Activated naive CD4-positive, alpha-beta T cell treated with anti-CD3 and anti-CD28 coated beads, Interleukin-2, amount 50 U/mL, for 24 hours (primary cell): ENCODE results near the gene MRPL20.

Experiments used
- H3K27ac Mint-ChIP-seq: one replicate; pipeline ENCODE4 v1.8.0; 2021; ENCODE audit warnings: mild to moderate bottlenecking, mixed read lengths
- H3K27me3 Mint-ChIP-seq: one replicate; pipeline ENCODE4 v1.8.0; 2021; ENCODE audit warnings: mixed read lengths
- H3K36me3 Mint-ChIP-seq: one replicate; pipeline ENCODE4 v1.8.0; 2021; ENCODE audit warnings: mixed read lengths
- H3K4me1 Mint-ChIP-seq: one replicate; pipeline ENCODE4 v1.8.0; 2021; ENCODE audit warnings: mixed read lengths
- H3K4me3 Mint-ChIP-seq: one replicate; pipeline ENCODE4 v1.8.0; 2021; ENCODE audit warnings: mild to moderate bottlenecking, mixed read lengths
- H3K9me3 Mint-ChIP-seq: one replicate; pipeline ENCODE4 v1.8.0; 2021; ENCODE audit warnings: mixed read lengths

Gene MRPL20

DNA sequence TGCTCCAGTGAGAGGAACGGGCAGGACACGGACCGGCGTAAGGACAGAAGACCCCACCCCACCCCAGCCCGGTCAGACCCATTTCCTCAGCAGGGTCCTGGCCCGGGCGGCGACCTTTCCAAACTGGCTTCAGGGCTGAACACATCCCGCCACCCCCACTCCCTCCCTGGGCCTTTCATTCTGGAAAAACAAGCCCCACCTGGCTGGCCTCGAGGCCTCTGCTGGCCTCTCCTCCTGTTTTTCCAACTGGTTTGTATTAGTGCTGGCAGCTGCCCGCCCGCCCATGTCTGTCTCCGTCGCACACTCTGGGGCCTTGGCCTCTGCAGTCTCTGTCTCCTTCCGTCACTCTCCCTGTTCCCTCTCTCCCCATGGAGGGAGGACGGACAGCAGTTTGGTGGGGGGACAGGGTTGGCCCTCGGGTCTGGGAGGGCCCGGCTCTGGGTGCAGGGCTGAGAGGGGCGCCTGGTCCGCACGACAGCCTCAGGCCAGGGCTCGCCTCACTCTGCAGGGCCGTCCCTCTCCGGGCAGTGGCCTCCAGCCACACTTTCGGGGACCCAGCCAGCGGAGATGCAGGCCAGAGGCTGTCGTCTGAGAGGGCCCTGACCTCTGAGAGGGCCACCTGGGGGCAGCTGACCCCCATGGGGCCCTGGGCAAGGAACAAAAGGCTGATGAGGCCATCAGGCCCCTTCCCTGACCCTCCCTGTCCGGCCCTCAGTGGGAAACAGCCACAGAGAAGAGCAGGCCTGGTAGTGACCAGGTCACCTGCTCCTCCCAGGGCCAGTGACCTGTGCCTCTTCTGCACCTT, 47.2 kb downstream of the MRPL20 start:
- no peak overlapping the region for H3K27ac Mint-ChIP-seq
- no peaks in the 10 kb centered on the region for H3K36me3 Mint-ChIP-seq
- H3K4me3 Mint-ChIP-seq: no peak overlapping the region
- H3K4me1 Mint-ChIP-seq: peaks cover 7% of the 10 kb centered on the region
- peaks cover 3% of the 10 kb centered on the region for H3K27me3 Mint-ChIP-seq
- no peaks in the 10 kb centered on the region for H3K9me3 Mint-ChIP-seq

DNA sequence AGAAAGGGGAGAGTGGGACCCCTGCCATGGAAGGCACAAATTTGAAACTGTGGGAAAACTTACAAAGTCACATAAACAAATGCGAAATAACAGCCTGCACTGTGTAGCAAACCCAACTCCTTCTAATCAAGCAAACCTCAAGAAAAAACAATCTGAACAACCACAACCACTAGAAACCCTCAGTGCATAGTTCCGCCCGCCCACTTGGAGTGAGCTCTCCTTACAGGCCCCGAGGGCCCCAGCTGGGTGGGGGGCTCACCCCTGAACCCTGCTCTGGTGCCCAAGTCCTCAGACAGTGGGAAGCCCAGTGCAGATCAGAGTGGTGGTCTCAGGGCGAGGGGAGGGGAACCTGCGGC, 47.8 kb downstream of the MRPL20 start:
- Mint-ChIP-seq H3K4me1 (peaks cover 8% of the 10 kb centered on the region), H3K36me3 (no peaks in the 10 kb centered on the region), H3K4me3 (no peak overlapping the region), H3K27me3 (peaks cover 3% of the 10 kb centered on the region), H3K27ac (no peak overlapping the region), H3K9me3 (no peaks in the 10 kb centered on the region)

DNA sequence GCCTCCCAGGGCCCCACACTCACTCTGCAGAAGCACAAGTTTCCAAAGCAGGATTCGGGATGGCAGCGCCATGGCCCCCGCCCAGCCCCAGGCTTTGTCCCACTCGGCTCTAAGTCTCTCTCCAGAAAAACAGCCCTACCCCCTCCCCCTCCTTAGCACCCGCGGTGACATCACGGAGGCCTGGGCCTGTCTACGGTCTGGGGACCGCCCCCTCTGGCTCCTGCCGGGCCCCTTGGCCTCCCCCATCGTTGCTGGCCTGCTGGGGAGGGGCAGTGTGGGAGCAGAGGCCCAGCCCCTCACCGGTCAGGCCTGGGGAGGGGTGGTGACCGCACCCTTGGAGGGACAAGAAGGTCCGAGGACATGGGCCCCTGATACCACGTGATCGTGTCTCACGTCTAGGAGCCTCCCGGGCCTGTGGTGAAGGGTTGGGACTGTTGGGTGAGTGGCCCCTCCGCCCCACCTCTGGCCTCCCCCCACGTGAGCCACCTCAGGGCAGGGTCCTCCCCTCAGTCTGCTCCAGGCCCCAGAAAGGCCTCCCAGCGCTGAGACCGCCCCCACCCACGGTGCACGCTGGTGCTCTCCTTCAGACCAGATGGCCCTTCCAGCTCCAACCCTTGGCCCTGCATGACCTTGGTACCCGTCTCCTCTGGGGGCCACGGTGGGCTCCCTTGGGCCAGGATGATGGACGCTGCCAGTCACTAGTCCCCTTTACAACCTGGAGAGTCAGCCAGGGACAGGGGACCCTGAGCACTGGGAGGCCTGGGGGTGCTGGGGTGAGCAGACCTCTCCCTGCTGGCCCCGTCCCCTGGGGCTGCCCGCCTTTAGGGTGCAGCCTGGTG, 48.4 kb downstream of the MRPL20 start, which contains the start of gene MXRA8:
TSS of gene MXRA8 (minus strand) at position 123 of the 839 bp plus-strand sequence. CDS start at position 72, 51 bp downstream.
- Mint-ChIP-seq H3K36me3 (no peaks in the 10 kb centered on the region), H3K27ac (no peak within 1 kb of the TSS), H3K27me3 (peaks cover 3% of the 10 kb centered on the region), H3K9me3 (no peaks in the 10 kb centered on the region), H3K4me1 (peaks cover 10% of the 10 kb centered on the region), H3K4me3 (no peak within 1 kb of the TSS)

DNA sequence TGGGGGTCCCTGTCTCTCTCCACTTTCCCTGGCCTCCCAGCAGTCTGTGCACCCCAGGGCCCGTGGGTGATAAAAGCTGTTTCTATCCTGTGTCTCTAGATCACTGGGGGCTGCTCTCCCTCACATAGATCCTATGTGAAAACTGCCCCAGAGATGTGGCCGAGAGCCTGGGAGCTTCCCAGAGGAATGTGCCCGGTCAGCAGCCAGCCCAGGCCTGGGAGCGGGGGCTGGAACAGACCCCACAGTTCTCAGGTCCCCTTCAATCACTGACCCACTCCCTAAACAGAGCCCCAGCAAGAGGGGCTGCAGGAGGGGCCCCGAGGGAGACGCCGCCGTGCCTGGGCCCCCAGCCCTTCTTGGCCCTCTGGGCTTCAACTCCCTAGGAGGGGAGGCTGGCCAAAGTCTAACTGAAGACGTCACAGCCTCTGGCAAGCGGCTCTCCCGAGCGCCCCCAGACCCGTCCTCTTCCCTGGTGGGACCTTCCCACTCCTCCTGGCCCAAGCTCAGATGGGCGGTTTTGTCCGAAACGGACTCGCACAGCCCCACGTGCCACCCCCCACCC, 49.1 kb downstream of the MRPL20 start:
- H3K27me3 Mint-ChIP-seq: peaks cover 3% of the 10 kb centered on the region
- no peak overlapping the region for H3K4me3 Mint-ChIP-seq
- no peaks in the 10 kb centered on the region for H3K36me3 Mint-ChIP-seq
- no peaks in the 10 kb centered on the region for H3K9me3 Mint-ChIP-seq
- H3K4me1 Mint-ChIP-seq: peaks cover 12% of the 10 kb centered on the region
- H3K27ac Mint-ChIP-seq: no peak overlapping the region

DNA sequence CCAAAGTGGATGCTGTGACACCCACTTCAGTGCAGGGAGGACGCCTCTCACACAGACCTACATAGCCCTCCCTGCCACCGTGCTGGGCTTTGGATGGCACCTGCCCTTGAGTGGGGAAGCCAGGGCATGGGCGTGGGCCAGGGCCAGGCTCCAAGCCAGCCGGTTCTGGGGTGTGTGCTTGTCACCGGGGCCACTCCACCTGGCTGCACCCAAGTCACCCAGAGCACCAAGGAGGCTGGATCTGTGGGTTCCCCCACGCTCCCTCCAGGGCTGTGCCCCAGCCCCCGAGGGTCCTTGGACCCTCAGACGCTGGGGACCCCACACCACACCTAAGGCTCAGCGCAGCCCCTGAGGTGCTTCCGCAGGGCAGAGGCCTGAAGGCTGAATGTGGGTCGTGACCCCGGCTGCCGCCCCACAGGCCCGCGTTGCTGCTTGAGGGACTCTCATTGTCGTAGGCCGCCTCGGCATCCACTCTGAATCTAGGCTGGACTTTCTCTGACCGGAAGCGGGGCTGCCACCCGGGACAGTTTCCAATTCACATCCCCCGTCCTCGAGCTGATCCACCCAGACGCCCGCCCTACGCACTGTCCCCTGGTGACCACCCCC, 50.2 kb downstream of the MRPL20 start:
- Mint-ChIP-seq H3K4me1 (peaks cover 21% of the 10 kb centered on the region), H3K27me3 (peaks cover 6% of the 10 kb centered on the region), H3K9me3 (no peaks in the 10 kb centered on the region), H3K27ac (no peak overlapping the region), H3K36me3 (no peaks in the 10 kb centered on the region), H3K4me3 (no peak overlapping the region)

DNA sequence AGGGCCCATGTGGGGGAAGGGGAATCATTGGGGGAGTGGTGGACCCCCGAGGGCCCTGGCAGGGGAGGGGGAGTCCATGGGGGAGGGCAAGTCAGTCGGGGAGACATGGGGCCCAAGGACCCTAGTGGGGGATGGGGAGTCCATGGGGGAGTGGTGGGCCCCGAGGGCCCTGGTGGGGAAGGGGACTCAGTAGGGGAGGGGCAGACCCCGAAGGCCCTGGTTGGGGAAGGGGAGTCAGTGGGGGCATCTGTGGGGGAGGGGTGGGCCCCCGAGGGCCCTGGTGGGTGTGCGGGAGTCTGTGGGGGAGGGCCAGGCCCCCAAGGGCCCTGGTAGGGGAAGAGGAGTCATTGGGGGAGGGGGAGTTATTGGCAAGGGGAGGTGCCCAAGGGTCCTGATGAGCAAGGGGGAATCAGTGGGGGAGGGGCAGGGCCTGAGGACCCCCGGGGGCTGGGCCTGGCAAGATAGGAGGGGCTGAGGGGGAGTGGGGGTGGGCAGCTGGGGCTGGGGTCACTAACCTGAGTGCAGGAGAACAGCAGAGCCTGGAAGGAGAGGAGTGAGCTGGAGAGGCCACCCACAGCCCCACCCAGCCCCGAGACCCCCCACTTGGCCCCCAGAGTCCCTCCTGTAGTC, 50.8 kb downstream of the MRPL20 start:
- H3K36me3 Mint-ChIP-seq: no peaks in the 10 kb centered on the region
- no peak overlapping the region for H3K4me3 Mint-ChIP-seq
- peaks cover 21% of the 10 kb centered on the region for H3K4me1 Mint-ChIP-seq
- H3K9me3 Mint-ChIP-seq: no peaks in the 10 kb centered on the region
- peaks cover 6% of the 10 kb centered on the region for H3K27me3 Mint-ChIP-seq
- no peak overlapping the region for H3K27ac Mint-ChIP-seq

DNA sequence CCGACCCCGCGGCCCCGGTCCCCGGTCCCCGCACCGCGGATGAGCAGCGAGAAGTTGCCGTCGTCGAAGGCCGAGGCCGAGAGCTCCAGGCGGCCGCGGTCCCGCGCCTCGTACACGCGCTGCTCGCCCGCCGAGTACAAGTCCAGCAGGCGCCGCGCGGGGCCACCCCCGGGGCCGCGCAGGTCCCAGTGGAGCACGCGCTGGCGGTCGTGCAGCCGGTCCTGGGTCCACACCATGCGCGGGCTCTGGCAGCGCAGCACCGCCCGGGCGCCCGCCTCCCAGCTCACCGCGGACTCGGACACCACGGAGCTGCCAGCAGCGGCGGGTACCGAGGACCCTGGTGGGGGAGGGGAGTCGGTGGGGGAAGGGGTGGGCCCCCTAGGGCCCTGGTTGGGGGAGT, 51.7 kb downstream of the MRPL20 start:
- Mint-ChIP-seq H3K4me1 (peaks cover 21% of the 10 kb centered on the region), H3K27ac (no peak overlapping the region), H3K36me3 (no peaks in the 10 kb centered on the region), H3K27me3 (peaks cover 6% of the 10 kb centered on the region), H3K4me3 (no peak overlapping the region), H3K9me3 (no peaks in the 10 kb centered on the region)

DNA sequence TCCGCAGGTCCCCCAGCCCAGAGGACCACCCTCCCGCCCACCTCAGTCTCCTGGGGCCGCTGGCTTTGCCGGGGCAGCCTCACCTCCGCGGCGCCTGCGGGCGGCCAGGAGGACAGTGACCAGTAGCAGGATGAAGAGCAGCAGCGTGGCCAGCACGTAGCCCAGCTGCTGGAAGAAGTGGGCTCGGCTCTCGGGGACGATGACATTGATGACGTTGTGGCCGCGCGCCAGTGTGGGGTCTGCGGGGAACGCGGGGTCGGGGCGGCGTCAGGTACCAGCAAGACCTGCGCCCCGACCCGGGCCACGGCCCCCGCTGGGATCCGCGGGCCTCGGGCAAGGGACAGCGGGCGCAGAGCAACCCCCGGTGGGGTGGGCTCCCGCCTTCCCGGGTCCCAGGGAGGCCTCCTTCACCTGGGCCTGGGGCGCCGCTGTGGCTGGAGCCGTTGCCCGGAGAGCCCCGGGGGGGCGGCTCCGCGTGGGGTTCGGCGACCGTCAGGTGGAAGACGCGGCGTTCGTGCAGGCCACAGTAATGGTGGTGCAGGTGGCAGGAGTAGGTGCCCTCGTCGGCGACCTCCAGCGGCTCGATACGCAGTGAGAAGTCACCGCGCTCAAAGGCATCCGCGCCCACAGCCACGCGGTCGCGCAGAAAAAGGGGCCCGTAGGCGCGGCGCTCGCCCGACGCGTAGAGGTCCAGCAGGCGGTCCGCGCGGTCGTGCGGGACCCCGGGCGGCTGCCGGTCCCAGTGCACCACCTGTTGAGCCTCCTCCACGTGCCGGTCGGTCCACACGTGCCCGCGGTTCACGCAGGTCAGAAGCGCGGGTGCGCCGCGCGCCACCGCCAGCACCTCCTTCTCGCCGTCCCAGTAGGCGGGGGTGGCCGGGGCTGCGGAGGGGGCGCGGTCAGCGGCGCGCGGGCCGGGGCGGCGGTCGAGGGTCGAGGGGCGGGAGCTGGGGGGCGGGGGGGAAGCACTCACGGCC, 52.5 kb downstream of the MRPL20 start:
- no peak overlapping the region for H3K27ac Mint-ChIP-seq
- H3K4me1 Mint-ChIP-seq: peaks cover 21% of the 10 kb centered on the region
- peaks cover 6% of the 10 kb centered on the region for H3K27me3 Mint-ChIP-seq
- no peaks in the 10 kb centered on the region for H3K36me3 Mint-ChIP-seq
- H3K9me3 Mint-ChIP-seq: no peaks in the 10 kb centered on the region
- H3K4me3 Mint-ChIP-seq: peak overlapping the region; percentile 69

DNA sequence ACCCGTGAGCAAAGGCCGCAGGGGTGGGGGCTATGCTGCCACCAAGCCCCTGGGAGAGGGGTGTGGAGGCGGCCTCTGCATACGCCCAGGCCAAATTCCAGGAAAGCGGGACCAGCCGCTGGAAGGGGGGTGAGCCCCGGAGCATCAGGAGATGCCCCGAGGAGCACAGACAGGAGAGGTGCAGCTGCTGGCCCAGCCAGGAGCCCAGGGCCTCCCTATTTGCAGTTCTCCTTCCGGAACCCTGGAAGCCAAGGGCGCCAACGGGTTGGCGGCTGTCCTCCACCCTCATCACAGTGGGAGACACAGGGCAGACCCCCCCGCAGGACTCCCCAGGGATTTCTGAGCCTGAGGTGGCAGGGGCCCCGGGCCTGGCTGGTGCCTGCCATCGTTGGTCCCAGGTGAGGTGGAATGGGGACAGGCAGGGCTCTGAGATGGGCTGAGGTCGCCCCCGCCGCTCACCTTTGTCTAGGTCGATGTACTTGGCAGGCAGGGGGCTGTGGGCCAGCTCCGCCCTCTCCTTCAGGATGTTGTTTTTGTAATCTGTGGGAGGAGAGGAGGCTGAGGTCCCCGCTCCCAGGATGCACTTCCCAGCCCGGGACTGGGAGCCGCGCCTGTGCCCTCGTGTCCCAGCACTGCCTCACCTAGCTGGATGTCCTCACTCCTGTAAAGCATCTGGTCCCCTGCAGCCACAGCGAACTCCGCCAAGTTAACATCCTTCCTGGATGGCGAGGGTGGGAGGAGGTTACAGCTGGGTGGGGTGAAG, 53.5 kb downstream of the MRPL20 start:
- Mint-ChIP-seq H3K9me3 (no peaks in the 10 kb centered on the region), H3K36me3 (no peaks in the 10 kb centered on the region), H3K4me3 (no peak overlapping the region), H3K4me1 (peaks cover 14% of the 10 kb centered on the region), H3K27me3 (peaks cover 6% of the 10 kb centered on the region), H3K27ac (no peak overlapping the region)

DNA sequence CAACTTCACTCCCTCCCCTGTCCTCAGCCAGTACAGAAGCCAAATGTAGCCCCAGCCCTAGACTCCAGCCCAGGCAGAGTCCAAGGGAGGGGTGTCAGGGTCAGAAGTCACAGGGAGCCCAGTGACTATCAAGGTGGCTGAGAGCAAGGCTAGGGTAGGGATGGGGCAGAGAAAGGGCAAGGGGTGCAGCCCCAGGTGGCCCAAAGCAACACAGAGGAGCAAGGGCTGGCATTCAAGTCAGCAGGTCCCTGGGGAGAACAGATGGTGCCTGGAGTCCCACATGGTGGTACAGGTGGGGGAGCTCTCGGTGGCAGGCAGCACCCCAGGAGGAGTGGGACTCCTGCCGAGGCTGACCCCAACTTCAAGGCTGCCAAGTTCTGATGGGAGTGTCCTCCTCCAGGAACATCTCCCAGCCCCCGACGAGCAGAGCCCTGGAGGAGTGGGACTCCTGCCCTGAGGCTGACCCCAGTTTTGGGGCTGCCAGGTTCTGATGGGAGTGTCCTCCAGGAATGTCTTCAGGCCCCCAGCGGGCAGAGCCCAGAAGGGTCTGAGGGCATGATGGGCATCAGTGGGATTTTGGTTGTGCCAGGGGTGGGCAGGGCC, 54.2 kb downstream of the MRPL20 start:
- Mint-ChIP-seq H3K27me3 (peaks cover 6% of the 10 kb centered on the region), H3K9me3 (no peaks in the 10 kb centered on the region), H3K4me3 (peak overlapping the region; percentile 64), H3K27ac (peak overlapping the region; percentile 52), H3K4me1 (peaks cover 14% of the 10 kb centered on the region), H3K36me3 (no peaks in the 10 kb centered on the region)
